HL-60 (cell line): Measurements from ENCODE around the gene ZNF512B.
A peak's percentile ranks its signal among the peaks of the same experiment; 100 is the strongest.

ENCODE experiments used
- CTCF ChIP-seq: IDR thresholded peaks from one replicate; pipeline ENCODE4 v1.5.1; 2011; ENCODE audit warnings: low read length, control low read depth, inconsistent platforms; ENCODE audit not compliant: insufficient read depth
- GABPA ChIP-seq: IDR thresholded peaks from 2 replicates; pipeline ENCODE4 v1.6.1; 2012; ENCODE audit warnings: low read depth
- POLR2AphosphoS5 ChIP-seq: IDR thresholded peaks from 2 replicates; pipeline ENCODE4 v1.6.1; 2012; ENCODE audit warnings: low read depth

GRCh38 chr20:63957690-63958441 is 11.9 kb downstream of the ZNF512B start:
- TF ChIP-seq CTCF (no peak), POLR2AphosphoS5 (no peak), GABPA (peak; percentile 64; the same call in 1 of the 2 replicates)
